Progenitor cell of endocrine pancreas (in vitro differentiated cells): ENCODE measurements around the gene SFTPD. TPM values are rescaled to one million over a fixed set of nuclear protein-coding genes. Genes with fewer than 3 reads are reported as not detected.
"Not testable (repeated sequence)": the region's sequence is repeated elsewhere in the genome, so short reads cannot be mapped to it uniquely, and the experiment has no call there.

ENCODE experiments used
- DNase-seq: peaks from one replicate; pipeline ENCODE4 v3.0.0; 2021; ENCODE audit warnings: low spot score; ENCODE audit not compliant: unreplicated experiment
- H3K27ac Mint-ChIP-seq: 2 replicates; pipeline ENCODE4 v1.8.0; 2021; ENCODE audit warnings: mild to moderate bottlenecking, moderate library complexity, mixed read lengths
- H3K27me3 Mint-ChIP-seq: 2 replicates; pipeline ENCODE4 v1.8.0; 2021; ENCODE audit warnings: mixed read lengths
- H3K36me3 Mint-ChIP-seq: 2 replicates; pipeline ENCODE4 v1.8.0; 2022; ENCODE audit warnings: mixed read lengths; ENCODE audit not compliant: insufficient read depth
- H3K4me1 Mint-ChIP-seq: 2 replicates; pipeline ENCODE4 v1.8.0; 2021; ENCODE audit warnings: low read depth, mixed read lengths
- H3K4me3 Mint-ChIP-seq: 2 replicates; pipeline ENCODE4 v1.8.0; 2021; ENCODE audit warnings: low read depth, mild to moderate bottlenecking, moderate library complexity, mixed read lengths
- H3K9me3 Mint-ChIP-seq: 2 replicates; pipeline ENCODE4 v1.8.0; 2021; ENCODE audit warnings: low read depth, mixed read lengths
- total RNA-seq: library from RNA; stranded (reverse); gene quantifications from 2 replicates; pipeline ENCODE4 v1.2.1, GENCODE V29; 2021
- TF ChIP-seq, protein P1 (sequence below): fragments of 200-600 bp; sonication (generic); IDR thresholded peaks from one replicate; pipeline ENCODE4 v1.5.0; 2021; ENCODE audit warnings: antibody characterized with exemption, mild to moderate bottlenecking; ENCODE audit not compliant: unreplicated experiment

SFTPD gene
- total RNA-seq, 1 donor from 2014 or later, result 0.29 TPM

GRCh38 chr10:79923145-79923544 is 25.8 kb downstream of the SFTPD start:
- TF ChIP-seq, protein P1, sequence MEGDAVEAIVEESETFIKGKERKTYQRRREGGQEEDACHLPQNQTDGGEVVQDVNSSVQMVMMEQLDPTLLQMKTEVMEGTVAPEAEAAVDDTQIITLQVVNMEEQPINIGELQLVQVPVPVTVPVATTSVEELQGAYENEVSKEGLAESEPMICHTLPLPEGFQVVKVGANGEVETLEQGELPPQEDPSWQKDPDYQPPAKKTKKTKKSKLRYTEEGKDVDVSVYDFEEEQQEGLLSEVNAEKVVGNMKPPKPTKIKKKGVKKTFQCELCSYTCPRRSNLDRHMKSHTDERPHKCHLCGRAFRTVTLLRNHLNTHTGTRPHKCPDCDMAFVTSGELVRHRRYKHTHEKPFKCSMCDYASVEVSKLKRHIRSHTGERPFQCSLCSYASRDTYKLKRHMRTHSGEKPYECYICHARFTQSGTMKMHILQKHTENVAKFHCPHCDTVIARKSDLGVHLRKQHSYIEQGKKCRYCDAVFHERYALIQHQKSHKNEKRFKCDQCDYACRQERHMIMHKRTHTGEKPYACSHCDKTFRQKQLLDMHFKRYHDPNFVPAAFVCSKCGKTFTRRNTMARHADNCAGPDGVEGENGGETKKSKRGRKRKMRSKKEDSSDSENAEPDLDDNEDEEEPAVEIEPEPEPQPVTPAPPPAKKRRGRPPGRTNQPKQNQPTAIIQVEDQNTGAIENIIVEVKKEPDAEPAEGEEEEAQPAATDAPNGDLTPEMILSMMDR, result no peak
- Mint-ChIP-seq H3K27me3 (no peaks in the 10 kb centered on the region), H3K4me3 (no peak overlapping the region), H3K9me3 (no peaks in the 10 kb centered on the region), H3K4me1 (no peaks in the 10 kb centered on the region), H3K36me3 (no peaks in the 10 kb centered on the region), H3K27ac (no peak overlapping the region)
- no peak for DNase-seq

DNA sequence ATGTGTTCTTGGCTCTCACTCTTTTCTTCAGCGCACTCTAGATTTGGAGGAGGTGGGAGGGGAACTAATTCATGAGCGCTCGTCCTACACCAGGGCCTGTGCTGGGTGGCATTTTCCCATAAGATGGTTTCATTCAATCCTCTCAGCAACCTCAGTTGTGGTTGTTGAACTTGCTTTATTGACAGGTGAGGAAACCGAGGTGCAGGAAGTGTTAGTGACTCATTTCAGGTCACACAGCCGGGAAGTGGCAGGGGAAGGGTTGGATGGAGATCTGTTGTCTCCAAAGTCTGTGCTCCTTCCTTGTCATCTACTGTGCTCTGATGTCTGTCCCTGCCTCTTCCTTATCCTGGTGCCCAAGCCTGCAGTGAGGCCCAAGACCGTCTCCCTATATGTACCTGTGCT is 26.9 kb downstream of the SFTPD start:
- H3K4me3 Mint-ChIP-seq, H3K9me3 Mint-ChIP-seq, H3K27me3 Mint-ChIP-seq, H3K36me3 Mint-ChIP-seq, DNase-seq, H3K27ac Mint-ChIP-seq, H3K4me1 Mint-ChIP-seq: not testable (repeated sequence)

DNA sequence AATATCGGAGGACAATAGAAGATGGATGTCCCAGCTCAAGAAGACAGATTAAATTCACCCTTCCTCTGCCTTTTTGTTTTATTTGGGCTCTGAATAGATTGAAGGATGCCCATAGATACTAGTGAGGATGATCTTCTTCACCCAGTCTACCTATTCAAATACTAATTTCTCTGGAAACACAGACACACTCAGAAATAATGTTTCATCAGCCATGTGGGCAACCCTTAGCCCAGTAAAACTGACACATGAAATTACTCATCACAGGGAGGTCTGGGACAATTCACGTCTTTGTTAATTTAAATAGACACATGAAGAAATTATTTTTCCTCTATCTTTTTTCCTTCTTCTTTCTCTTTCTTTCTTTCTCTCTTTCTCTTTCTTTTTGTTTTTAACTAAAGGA is 33.1 kb downstream of the SFTPD start:
- H3K27ac Mint-ChIP-seq, H3K36me3 Mint-ChIP-seq, H3K27me3 Mint-ChIP-seq, H3K4me1 Mint-ChIP-seq, H3K4me3 Mint-ChIP-seq, H3K9me3 Mint-ChIP-seq, DNase-seq: not testable (repeated sequence)

- not testable (repeated sequence) for H3K4me3 Mint-ChIP-seq, H3K36me3 Mint-ChIP-seq, H3K4me1 Mint-ChIP-seq, DNase-seq, H3K9me3 Mint-ChIP-seq, H3K27ac Mint-ChIP-seq, H3K27me3 Mint-ChIP-seq
- TF ChIP-seq, protein P1, result peak; percentile 32
Measured at GRCh38 chr10:79914512-79914911, 34.4 kb downstream of the SFTPD start.

- H3K4me1 Mint-ChIP-seq, result peaks cover 7% of the 10 kb centered on the region
- no peaks in the 10 kb centered on the region for H3K27me3 Mint-ChIP-seq
- TF ChIP-seq, protein P1, result no peak
- H3K4me3 Mint-ChIP-seq, result no peak overlapping the region
- peaks cover 15% of the 10 kb centered on the region for H3K36me3 Mint-ChIP-seq
- peaks cover 6% of the 10 kb centered on the region for H3K9me3 Mint-ChIP-seq
- DNase-seq, result no peak
- no peak overlapping the region for H3K27ac Mint-ChIP-seq
Measured at GRCh38 chr10:79910836-79911235, 38.1 kb downstream of the SFTPD start.

GRCh38 chr10:79910344-79910743 is 38.6 kb downstream of the SFTPD start:
- no peak overlapping the region for H3K4me3 Mint-ChIP-seq
- no peak for DNase-seq
- peaks cover 4% of the 10 kb centered on the region for H3K27me3 Mint-ChIP-seq
- peaks cover 15% of the 10 kb centered on the region for H3K36me3 Mint-ChIP-seq
- peaks cover 8% of the 10 kb centered on the region for H3K4me1 Mint-ChIP-seq
- H3K9me3 Mint-ChIP-seq, result peaks cover 6% of the 10 kb centered on the region
- TF ChIP-seq, protein P1, result no peak
- no peak overlapping the region for H3K27ac Mint-ChIP-seq
